Fibroblast of the aortic adventitia (primary cell): ENCODE measurements around the gene ANKH. TPM values are rescaled to one million over a fixed set of nuclear protein-coding genes. Genes with fewer than 3 reads are reported as not detected.

Source experiments
- DNase-seq: peaks from one replicate; pipeline ENCODE4 v3.0.0-alpha.2; 2010; ENCODE audit warnings: low read depth
- H3K4me3 ChIP-seq: 2 replicates; pipeline ENCODE4 v1.5.1; 2011; ENCODE audit warnings: low read depth, mild to moderate bottlenecking, control low read depth, low read length, moderate library complexity
- total RNA-seq: library from RNA; depleted of rRNA; stranded (reverse); fragments of >200 nt; gene quantifications from 2 replicates; pipeline ENCODE4 v1.2.3, GENCODE V29; 2012; ENCODE audit warnings: low replicate concordance
- TF ChIP-seq, protein P1 (sequence below): IDR thresholded peaks from 2 replicates; pipeline ENCODE4 v1.5.1; 2011; ENCODE audit warnings: mild to moderate bottlenecking, low read length, control low read depth, inconsistent platforms; ENCODE audit not compliant: insufficient read depth

ANKH gene
- total RNA-seq, 1 donor: 82.2 TPM

DNA sequence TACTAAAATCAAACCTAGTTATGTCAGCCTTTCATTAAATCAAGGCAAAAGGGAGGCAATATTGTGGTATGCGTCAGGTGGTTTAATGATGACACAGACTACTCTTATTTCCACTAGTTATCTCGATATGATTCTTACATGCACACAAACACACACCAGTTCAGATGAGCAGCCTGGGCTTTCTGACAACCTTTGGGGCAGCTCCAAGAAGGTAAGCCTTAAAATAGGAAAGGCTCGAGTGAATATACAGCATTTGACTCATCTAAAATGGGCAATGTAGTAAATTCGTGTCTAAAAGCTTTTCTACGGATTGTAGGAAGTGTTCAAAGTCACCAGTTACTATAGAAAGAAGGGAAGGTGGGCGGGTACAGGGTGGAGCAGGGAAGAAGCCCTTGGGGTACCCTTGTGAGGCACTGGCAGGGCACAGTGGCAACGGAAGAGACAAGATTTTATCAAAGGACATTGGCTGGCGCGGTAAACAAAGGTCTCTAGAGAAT is 1.9 kb downstream of the ANKH start:
- TF ChIP-seq, protein P1, sequence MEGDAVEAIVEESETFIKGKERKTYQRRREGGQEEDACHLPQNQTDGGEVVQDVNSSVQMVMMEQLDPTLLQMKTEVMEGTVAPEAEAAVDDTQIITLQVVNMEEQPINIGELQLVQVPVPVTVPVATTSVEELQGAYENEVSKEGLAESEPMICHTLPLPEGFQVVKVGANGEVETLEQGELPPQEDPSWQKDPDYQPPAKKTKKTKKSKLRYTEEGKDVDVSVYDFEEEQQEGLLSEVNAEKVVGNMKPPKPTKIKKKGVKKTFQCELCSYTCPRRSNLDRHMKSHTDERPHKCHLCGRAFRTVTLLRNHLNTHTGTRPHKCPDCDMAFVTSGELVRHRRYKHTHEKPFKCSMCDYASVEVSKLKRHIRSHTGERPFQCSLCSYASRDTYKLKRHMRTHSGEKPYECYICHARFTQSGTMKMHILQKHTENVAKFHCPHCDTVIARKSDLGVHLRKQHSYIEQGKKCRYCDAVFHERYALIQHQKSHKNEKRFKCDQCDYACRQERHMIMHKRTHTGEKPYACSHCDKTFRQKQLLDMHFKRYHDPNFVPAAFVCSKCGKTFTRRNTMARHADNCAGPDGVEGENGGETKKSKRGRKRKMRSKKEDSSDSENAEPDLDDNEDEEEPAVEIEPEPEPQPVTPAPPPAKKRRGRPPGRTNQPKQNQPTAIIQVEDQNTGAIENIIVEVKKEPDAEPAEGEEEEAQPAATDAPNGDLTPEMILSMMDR: no peak
- DNase-seq: peak; percentile 17
- peak overlapping the region; percentile 80 for H3K4me3 ChIP-seq

DNA sequence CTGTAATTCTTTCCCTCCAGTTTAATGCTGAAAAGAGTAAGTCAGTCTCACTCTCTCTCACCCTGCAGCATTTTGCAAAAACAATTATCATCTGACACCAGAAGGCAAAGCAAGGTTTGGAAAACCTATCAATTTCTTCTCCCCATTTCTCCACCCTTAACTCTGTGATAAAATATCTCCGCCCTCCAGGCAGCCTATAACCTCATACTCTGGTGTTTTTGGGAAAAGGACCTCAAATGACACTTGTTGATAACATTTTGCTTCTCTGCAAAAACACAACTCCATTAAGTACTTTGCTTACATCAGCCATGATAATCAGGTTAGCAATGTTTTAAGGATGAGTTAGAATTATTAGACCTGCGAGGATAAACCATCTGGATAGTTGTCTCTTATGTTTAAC is 2.3 kb downstream of the ANKH start:
- TF ChIP-seq, protein P1: no peak
- no peak for DNase-seq
- peak overlapping the region; percentile 80 for H3K4me3 ChIP-seq

DNA sequence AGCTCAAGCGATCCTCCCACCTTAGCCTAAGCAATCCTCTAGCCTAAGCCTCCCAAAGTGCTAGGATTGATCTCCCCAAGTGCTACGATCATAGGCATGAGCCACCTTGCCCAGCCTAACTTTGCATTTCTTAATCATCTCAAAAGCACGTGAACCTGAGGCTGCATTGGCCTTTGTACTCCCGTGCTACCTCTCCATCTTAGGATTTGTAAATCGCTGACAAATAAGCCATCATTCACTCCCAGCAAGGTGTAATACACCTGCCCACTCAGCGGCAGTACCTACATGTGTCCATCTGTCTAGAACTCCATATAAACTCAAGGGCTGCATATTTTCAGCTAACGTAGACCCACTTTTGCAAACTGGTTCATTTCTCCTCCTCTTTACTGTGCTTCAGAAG is 2.8 kb downstream of the ANKH start:
- DNase-seq: no peak
- TF ChIP-seq, protein P1: no peak
- peak overlapping the region; percentile 13 for H3K4me3 ChIP-seq

DNA sequence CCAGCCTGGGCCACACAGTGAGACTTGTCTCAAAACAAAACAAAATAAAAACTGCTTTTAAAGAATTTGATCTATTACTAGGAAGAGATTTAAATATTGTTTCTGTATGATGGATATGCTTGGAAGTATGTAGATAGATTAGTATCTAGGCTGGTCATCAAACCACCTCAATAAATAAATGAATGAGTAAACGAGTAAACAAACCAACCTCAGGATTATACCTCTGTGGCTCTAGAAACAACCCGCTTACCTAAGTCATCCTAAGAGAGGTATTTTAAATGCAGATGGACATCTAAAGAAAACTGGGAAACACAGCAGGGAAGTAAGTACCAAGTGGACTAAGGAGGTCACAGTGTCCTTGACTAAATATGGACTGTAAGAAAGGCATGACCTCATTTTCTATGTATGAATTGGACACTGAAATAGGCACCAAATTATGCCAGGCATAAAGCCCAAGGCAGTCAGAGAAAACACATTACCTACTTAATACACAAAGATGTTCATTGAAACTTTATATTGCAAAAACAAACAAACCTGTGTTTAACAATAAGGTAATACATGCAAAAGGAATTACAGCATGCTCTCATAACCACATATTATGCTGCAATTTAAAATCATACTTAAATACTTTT is 7.3 kb downstream of the ANKH start:
- no peak for DNase-seq
- TF ChIP-seq, protein P1: no peak
- no peak overlapping the region for H3K4me3 ChIP-seq

DNA sequence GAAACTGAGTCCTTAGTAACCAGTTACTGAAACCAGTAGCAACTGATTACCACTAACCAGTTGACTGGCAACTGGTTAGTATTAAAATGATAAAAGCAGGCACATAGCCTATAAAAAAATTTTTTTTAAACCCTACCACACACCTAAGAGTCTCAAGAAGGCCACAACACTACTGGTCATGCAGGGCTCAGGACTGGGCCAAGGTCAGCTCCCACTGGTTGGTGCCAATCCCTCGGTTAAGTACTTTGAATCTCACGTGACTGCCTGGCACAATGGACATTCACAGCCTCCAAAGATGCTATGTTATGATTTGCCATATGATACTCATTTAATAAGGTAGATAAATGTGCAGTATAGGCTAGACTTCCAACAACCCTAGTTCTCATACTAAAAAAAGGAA is 8.5 kb downstream of the ANKH start:
- DNase-seq: no peak
- no peak overlapping the region for H3K4me3 ChIP-seq
- TF ChIP-seq, protein P1: no peak

DNA sequence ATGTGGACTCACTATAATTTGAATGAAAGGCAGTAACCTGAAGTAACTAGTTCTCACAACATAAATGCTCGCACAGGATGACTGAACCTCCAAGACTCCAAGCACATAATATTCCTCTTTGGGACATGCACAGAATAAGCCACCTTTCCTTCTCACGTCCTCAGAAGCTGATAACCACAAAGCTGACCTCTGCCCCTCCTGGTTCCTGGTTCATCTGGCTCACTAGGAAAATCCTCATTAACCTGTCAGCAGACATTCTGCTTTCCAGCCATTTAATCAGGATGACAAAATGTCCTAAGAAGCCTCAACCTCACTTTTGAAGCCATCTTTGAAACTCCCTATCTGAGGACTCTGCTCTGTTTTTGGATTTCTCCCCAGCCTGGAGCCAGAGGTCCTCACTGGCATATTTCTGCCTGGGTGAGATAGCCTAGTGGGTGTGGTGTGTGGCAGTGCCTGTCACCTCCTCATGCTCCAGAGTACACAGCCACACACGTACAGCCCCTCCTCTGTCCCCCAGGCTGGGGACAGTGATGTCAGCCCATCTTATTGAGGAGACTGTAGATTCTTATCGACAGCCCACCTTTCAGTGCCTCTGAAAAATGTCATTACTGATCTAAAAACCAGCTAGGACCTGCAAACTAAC is 10.3 kb downstream of the ANKH start:
- DNase-seq: no peak
- TF ChIP-seq, protein P1: no peak
- H3K4me3 ChIP-seq: no peak overlapping the region
